Measurements from ENCODE around the gene STPG3.

- no peak for TF ChIP-seq EZH2 (IDR thresholded peaks at IDR 0.05; ENCODE audit: insufficient read depth, poor library complexity, severe bottlenecking)
- no peak for TF ChIP-seq EZH2phosphoT487 (IDR thresholded peaks at IDR 0.05; ENCODE audit: insufficient read depth, low read depth)
Measured at GRCh38 chr9:137237759-137238726, 13.0 kb upstream of the STPG3 start.

Measured in GM23248 (cell line).